SK-N-SH treated with all-trans-retinoic acid at 6 μM for 48 hours (cell line): ENCODE data around the gene RORB.

Experiments
- ATAC-seq: fragments of 200-7000 bp; cut with Tn5 transposase; 3 replicates; pipeline ENCODE4 v1.9.1; 2020; ENCODE audit warnings: mild to moderate bottlenecking, moderate library complexity
- ARNTL ChIP-seq: fragments of 450-650 bp; formaldehyde crosslinking; IDR thresholded peaks from 2 replicates; pipeline ENCODE4 v1.5.0; 2020; ENCODE audit warnings: low read depth, mild to moderate bottlenecking, moderate library complexity, borderline replicate concordance
- CSDC2 ChIP-seq: fragments of 250-450 bp; sonication (Bioruptor Pico); IDR thresholded peaks from 2 replicates; pipeline ENCODE4 v1.5.0; 2020; ENCODE audit warnings: mild to moderate bottlenecking, moderate library complexity
- ESRRG ChIP-seq: fragments of 250-450 bp; sonication (Bioruptor Pico); IDR thresholded peaks from 2 replicates; pipeline ENCODE4 v1.6.1; 2021; ENCODE audit warnings: mild to moderate bottlenecking
- GLIS3 ChIP-seq: fragments of 250-450 bp; sonication (Bioruptor Pico); IDR thresholded peaks from 2 replicates; pipeline ENCODE4 v1.5.0; 2020; ENCODE audit warnings: mild to moderate bottlenecking, moderate library complexity
- ISL1 ChIP-seq: fragments of 250-450 bp; sonication (Bioruptor Pico); IDR thresholded peaks from 2 replicates; pipeline ENCODE4 v2.1.2; 2022; ENCODE audit warnings: mild to moderate bottlenecking, moderate library complexity
- OSR1 ChIP-seq: fragments of 250-450 bp; sonication (Bioruptor Pico); IDR thresholded peaks from 2 replicates; pipeline ENCODE4 v1.8.0; 2022; ENCODE audit warnings: moderate library complexity, mild to moderate bottlenecking, inconsistent platforms
- PPARA ChIP-seq: fragments of 250-450 bp; sonication (Bioruptor Pico); IDR thresholded peaks from 2 replicates; pipeline ENCODE4 v1.5.0; 2020; ENCODE audit warnings: mild to moderate bottlenecking, borderline replicate concordance
- RARB ChIP-seq: fragments of 250-450 bp; sonication (Bioruptor Pico); IDR thresholded peaks from 2 replicates; pipeline ENCODE4 v1.8.0; 2021; ENCODE audit warnings: mild to moderate bottlenecking, moderate library complexity
- SNAI2 ChIP-seq: fragments of 250-450 bp; sonication (Bioruptor Pico); IDR thresholded peaks from 2 replicates; pipeline ENCODE4 v1.5.0; 2020; ENCODE audit warnings: mild to moderate bottlenecking, moderate library complexity
- TCF4 ChIP-seq: fragments of 250-450 bp; sonication (Bioruptor Pico); IDR thresholded peaks from 2 replicates; pipeline ENCODE4 v1.8.0; 2021; ENCODE audit warnings: mild to moderate bottlenecking, moderate library complexity, borderline replicate concordance
- TOX ChIP-seq: fragments of 250-450 bp; sonication (Bioruptor Pico); IDR thresholded peaks from 2 replicates; pipeline ENCODE4 v1.8.0; 2021; ENCODE audit warnings: mild to moderate bottlenecking, moderate library complexity, borderline replicate concordance
- ZC3H10 ChIP-seq: fragments of 250-450 bp; sonication (Bioruptor Pico); IDR thresholded peaks from 2 replicates; pipeline ENCODE4 v1.5.1; 2021; ENCODE audit warnings: mild to moderate bottlenecking, moderate library complexity
- ZFP3 ChIP-seq: fragments of 250-450 bp; sonication (Bioruptor Pico); IDR thresholded peaks from 2 replicates; pipeline ENCODE4 v1.5.0; 2020; ENCODE audit warnings: mild to moderate bottlenecking, moderate library complexity
- ZFP30 ChIP-seq: fragments of 450-650 bp; formaldehyde crosslinking; IDR thresholded peaks from 2 replicates; pipeline ENCODE4 v1.5.0; 2022; ENCODE audit warnings: mild to moderate bottlenecking, moderate library complexity
- ZNF565 ChIP-seq: fragments of 450-650 bp; formaldehyde crosslinking; conservative IDR thresholded peaks from 2 replicates; pipeline ENCODE4 v1.5.0; 2020; ENCODE audit warnings: low read depth, mild to moderate bottlenecking, moderate library complexity
- ZNF70 ChIP-seq: fragments of 450-650 bp; formaldehyde crosslinking; IDR thresholded peaks from 2 replicates; pipeline ENCODE4 v1.5.0; 2020; ENCODE audit warnings: mild to moderate bottlenecking, moderate library complexity
- ZNF8 ChIP-seq: fragments of 450-650 bp; formaldehyde crosslinking; IDR thresholded peaks from 2 replicates; pipeline ENCODE4 v1.5.0; 2020; ENCODE audit warnings: mild to moderate bottlenecking, moderate library complexity
- TF ChIP-seq, protein P1 (sequence below): fragments of 250-450 bp; sonication (Bioruptor Pico); IDR thresholded peaks from 2 replicates; pipeline ENCODE4 v1.5.0; 2020; ENCODE audit warnings: mild to moderate bottlenecking, moderate library complexity
- TF ChIP-seq, protein P2 (sequence below): fragments of 250-450 bp; sonication (Bioruptor Pico); IDR thresholded peaks from 2 replicates; pipeline ENCODE4 v1.5.1; 2020; ENCODE audit warnings: low read depth, mild to moderate bottlenecking, moderate library complexity
- TF ChIP-seq, protein P3 (sequence below): fragments of 250-450 bp; sonication (Bioruptor Pico); IDR thresholded peaks from 2 replicates; pipeline ENCODE4 v1.8.0; 2021; ENCODE audit warnings: low read depth, mild to moderate bottlenecking, moderate library complexity, borderline replicate concordance
- TF ChIP-seq, protein P4 (sequence below): fragments of 250-450 bp; sonication (Bioruptor Pico); IDR thresholded peaks from 2 replicates; pipeline ENCODE4 v1.8.0; 2020; ENCODE audit warnings: mild to moderate bottlenecking, moderate library complexity, borderline replicate concordance

The RORB gene

DNA sequence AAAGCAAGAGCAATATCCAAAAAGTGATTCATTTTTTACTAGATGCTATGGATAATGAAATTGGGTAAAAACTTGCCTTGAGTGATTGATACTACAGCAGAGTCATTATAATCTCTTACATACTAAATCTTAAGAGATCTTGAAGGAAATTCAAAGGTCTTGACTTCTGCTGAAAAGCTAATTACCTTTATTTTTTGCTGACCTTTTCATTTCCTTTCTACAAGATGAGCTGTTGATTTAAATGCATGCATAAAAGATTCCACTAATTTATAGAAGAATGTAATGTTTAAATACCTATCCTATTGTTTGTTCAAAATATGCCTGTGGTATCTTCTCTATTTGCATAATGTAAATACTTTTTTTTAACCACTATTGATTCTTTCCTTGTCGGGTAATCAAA, 27.2 kb downstream of the RORB start:
- TF ChIP-seq ZC3H10 = no peak
- TF ChIP-seq, all 23 proteins: peak for 0
- no peak for ATAC-seq

DNA sequence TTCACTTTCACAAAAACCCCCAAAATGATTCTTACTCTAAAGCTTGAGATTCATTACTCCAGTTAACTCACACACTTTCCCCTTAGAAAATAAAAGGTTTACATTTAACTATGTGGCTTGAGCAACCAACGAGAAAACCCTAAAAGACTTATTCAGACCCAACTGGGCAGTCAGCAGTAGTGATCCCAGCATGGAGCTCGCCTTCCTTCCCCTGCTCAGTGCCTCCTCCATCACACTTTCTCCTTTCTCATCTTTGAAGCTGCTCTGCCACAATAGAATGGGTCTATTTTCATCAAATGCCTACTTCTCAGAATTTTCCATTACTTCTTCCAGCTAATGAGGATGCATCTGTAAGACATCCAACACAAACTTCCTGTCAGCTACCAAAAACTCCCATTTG, 29.1 kb downstream of the RORB start:
- no peak for ATAC-seq
- TF ChIP-seq ZC3H10 (no peak), RARB (CRISPR knock-in tag) (no peak), CSDC2 (CRISPR knock-in tag) (no peak), ZNF565 (CRISPR knock-in tag) (no peak), TCF4 (CRISPR knock-in tag) (no peak), OSR1 (CRISPR knock-in tag) (no peak), ZFP3 (CRISPR knock-in tag) (no peak)
- TF ChIP-seq, protein P1, sequence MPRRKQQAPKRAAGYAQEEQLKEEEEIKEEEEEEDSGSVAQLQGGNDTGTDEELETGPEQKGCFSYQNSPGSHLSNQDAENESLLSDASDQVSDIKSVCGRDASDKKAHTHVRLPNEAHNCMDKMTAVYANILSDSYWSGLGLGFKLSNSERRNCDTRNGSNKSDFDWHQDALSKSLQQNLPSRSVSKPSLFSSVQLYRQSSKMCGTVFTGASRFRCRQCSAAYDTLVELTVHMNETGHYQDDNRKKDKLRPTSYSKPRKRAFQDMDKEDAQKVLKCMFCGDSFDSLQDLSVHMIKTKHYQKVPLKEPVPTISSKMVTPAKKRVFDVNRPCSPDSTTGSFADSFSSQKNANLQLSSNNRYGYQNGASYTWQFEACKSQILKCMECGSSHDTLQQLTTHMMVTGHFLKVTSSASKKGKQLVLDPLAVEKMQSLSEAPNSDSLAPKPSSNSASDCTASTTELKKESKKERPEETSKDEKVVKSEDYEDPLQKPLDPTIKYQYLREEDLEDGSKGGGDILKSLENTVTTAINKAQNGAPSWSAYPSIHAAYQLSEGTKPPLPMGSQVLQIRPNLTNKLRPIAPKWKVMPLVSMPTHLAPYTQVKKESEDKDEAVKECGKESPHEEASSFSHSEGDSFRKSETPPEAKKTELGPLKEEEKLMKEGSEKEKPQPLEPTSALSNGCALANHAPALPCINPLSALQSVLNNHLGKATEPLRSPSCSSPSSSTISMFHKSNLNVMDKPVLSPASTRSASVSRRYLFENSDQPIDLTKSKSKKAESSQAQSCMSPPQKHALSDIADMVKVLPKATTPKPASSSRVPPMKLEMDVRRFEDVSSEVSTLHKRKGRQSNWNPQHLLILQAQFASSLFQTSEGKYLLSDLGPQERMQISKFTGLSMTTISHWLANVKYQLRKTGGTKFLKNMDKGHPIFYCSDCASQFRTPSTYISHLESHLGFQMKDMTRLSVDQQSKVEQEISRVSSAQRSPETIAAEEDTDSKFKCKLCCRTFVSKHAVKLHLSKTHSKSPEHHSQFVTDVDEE (CRISPR knock-in tag) = no peak
- TF ChIP-seq, protein P2, sequence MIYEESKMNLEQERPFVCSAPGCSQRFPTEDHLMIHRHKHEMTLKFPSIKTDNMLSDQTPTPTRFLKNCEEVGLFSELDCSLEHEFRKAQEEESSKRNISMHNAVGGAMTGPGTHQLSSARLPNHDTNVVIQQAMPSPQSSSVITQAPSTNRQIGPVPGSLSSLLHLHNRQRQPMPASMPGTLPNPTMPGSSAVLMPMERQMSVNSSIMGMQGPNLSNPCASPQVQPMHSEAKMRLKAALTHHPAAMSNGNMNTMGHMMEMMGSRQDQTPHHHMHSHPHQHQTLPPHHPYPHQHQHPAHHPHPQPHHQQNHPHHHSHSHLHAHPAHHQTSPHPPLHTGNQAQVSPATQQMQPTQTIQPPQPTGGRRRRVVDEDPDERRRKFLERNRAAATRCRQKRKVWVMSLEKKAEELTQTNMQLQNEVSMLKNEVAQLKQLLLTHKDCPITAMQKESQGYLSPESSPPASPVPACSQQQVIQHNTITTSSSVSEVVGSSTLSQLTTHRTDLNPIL (CRISPR knock-in tag) = no peak
- TF ChIP-seq, all 23 proteins: peak for 0

DNA sequence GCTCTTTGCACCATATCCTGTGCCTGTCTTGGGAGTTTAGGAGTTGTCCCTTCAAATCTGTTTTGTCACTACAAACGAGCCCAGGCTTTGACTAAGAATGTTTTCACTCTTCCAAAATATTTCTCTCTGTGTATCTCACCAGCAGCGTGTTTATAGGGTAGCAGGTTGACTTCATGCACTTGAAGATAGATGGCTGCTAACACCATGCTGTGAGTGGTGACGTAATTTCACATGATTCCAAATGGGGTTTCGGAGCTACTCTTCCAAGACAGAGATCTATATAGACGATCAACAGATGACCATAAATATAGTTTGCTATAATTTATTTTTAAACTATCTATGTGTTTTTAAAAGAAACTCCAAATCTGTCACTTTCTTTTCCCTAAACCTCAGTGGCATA, 30.6 kb downstream of the RORB start:
- no peak for ATAC-seq
- TF ChIP-seq ZNF8 (CRISPR knock-in tag) (no peak), ZFP3 (CRISPR knock-in tag) (no peak), SNAI2 (CRISPR knock-in tag) (no peak), ZFP30 (no peak), PPARA (CRISPR knock-in tag) (no peak), ESRRG (CRISPR knock-in tag) (no peak), OSR1 (CRISPR knock-in tag) (no peak), RARB (CRISPR knock-in tag) (no peak), GLIS3 (CRISPR knock-in tag) (no peak), ARNTL (CRISPR knock-in tag) (no peak), ISL1 (CRISPR knock-in tag) (no peak), TOX (CRISPR knock-in tag) (no peak)
- TF ChIP-seq, protein P3, sequence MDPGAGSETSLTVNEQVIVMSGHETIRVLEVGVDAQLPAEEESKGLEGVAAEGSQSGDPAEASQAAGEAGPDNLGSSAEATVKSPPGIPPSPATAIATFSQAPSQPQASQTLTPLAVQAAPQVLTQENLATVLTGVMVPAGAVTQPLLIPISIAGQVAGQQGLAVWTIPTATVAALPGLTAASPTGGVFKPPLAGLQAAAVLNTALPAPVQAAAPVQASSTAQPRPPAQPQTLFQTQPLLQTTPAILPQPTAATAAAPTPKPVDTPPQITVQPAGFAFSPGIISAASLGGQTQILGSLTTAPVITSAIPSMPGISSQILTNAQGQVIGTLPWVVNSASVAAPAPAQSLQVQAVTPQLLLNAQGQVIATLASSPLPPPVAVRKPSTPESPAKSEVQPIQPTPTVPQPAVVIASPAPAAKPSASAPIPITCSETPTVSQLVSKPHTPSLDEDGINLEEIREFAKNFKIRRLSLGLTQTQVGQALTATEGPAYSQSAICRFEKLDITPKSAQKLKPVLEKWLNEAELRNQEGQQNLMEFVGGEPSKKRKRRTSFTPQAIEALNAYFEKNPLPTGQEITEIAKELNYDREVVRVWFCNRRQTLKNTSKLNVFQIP = no peak
- TF ChIP-seq, protein P2 (CRISPR knock-in tag) = no peak

DNA sequence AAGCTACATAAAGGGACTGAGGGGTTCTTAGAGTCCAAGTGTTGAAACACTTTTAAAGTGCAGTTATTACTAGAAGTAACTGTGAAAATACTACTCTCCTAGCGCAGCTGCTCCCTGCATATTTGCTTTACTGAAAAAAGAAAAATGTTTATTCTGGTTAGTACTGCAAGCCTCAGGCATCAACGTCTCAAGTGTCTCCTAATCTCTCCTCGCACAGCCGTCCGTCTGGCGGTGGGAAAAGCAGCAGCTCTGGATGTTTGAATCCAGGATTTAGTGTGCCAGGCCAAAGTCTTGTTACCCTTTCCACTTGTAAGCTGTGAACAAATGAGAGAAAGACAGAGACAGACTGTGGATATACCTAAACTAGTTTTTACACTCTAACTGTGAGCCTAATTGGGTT, 31.1 kb downstream of the RORB start:
- no peak for ATAC-seq
- TF ChIP-seq SNAI2 (CRISPR knock-in tag) = no peak
- TF ChIP-seq ESRRG (CRISPR knock-in tag) = no peak
- no peak for TF ChIP-seq TOX (CRISPR knock-in tag)
- no peak for TF ChIP-seq ZFP30
- no peak for TF ChIP-seq ZFP3 (CRISPR knock-in tag)
- no peak for TF ChIP-seq ARNTL (CRISPR knock-in tag)
- TF ChIP-seq GLIS3 (CRISPR knock-in tag) = no peak
- TF ChIP-seq, protein P1 (CRISPR knock-in tag) = no peak
- TF ChIP-seq OSR1 (CRISPR knock-in tag) = no peak
- TF ChIP-seq ZNF8 (CRISPR knock-in tag) = no peak
- TF ChIP-seq ISL1 (CRISPR knock-in tag) = no peak
- TF ChIP-seq, protein P4, sequence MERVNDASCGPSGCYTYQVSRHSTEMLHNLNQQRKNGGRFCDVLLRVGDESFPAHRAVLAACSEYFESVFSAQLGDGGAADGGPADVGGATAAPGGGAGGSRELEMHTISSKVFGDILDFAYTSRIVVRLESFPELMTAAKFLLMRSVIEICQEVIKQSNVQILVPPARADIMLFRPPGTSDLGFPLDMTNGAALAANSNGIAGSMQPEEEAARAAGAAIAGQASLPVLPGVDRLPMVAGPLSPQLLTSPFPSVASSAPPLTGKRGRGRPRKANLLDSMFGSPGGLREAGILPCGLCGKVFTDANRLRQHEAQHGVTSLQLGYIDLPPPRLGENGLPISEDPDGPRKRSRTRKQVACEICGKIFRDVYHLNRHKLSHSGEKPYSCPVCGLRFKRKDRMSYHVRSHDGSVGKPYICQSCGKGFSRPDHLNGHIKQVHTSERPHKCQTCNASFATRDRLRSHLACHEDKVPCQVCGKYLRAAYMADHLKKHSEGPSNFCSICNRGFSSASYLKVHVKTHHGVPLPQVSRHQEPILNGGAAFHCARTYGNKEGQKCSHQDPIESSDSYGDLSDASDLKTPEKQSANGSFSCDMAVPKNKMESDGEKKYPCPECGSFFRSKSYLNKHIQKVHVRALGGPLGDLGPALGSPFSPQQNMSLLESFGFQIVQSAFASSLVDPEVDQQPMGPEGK = no peak
- no peak for TF ChIP-seq TCF4 (CRISPR knock-in tag)
- no peak for TF ChIP-seq ZNF70 (CRISPR knock-in tag)
- TF ChIP-seq, protein P2 (CRISPR knock-in tag) = no peak
- no peak for TF ChIP-seq PPARA (CRISPR knock-in tag)
